ENCODE measurements around the gene ZNF821.

DNA sequence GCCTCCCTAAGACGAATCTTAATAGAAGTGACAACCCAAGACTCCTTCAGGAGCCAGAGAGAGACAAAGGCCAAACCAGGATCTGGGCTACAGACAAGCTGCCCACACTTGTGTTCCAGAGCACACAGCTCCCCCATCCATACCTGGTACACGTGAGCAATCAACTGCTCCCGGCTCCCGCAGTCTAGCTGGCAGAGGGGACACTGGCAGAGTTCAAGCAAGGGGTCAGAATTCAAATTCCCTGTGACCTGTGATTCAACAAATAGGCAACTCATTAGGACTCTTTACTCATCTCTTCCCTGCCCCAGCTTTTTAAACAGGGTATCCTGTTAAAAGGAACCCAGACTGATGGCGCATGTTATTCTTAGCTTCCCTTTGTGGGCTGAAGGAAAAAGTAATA, 20.0 kb downstream of the ZNF821 start:
- TF ChIP-seq, protein P1, sequence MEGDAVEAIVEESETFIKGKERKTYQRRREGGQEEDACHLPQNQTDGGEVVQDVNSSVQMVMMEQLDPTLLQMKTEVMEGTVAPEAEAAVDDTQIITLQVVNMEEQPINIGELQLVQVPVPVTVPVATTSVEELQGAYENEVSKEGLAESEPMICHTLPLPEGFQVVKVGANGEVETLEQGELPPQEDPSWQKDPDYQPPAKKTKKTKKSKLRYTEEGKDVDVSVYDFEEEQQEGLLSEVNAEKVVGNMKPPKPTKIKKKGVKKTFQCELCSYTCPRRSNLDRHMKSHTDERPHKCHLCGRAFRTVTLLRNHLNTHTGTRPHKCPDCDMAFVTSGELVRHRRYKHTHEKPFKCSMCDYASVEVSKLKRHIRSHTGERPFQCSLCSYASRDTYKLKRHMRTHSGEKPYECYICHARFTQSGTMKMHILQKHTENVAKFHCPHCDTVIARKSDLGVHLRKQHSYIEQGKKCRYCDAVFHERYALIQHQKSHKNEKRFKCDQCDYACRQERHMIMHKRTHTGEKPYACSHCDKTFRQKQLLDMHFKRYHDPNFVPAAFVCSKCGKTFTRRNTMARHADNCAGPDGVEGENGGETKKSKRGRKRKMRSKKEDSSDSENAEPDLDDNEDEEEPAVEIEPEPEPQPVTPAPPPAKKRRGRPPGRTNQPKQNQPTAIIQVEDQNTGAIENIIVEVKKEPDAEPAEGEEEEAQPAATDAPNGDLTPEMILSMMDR (IDR thresholded peaks at IDR 0.05; ENCODE audit: low read length): no peak
- TF ChIP-seq EZH2 (optimal IDR thresholded peaks at IDR 0.05; ENCODE audit: low read depth, low read length) (no peak), EZH2phosphoT487 (IDR thresholded peaks at IDR 0.05; ENCODE audit: low read length) (no peak)
